Chondrocyte (in vitro differentiated cells): ENCODE results near the gene HEPACAM. TPM values are rescaled to one million over a fixed set of nuclear protein-coding genes. Genes with fewer than 3 reads are reported as not detected.
"Not testable (repeated sequence)": the region's sequence is repeated elsewhere in the genome, so short reads cannot be mapped to it uniquely, and the experiment has no call there.

Experiments used
- DNase-seq: peaks from one replicate; pipeline ENCODE4 v3.0.0; 2021; ENCODE audit warnings: mixed read lengths, low spot score
- H3K27ac Mint-ChIP-seq: one replicate; pipeline ENCODE4 v1.8.0; 2021; ENCODE audit warnings: mild to moderate bottlenecking, moderate library complexity, mixed read lengths; ENCODE audit not compliant: unreplicated experiment
- H3K27me3 Mint-ChIP-seq: 2 replicates; pipeline ENCODE4 v1.8.0; 2021; ENCODE audit warnings: low read depth, mixed read lengths
- H3K36me3 Mint-ChIP-seq: 2 replicates; pipeline ENCODE4 v1.8.0; 2021; ENCODE audit warnings: low read depth, mixed read lengths
- H3K4me1 Mint-ChIP-seq: 2 replicates; pipeline ENCODE4 v1.8.0; 2021; ENCODE audit warnings: low read depth, mild to moderate bottlenecking, mixed read lengths
- H3K4me3 Mint-ChIP-seq: one replicate; pipeline ENCODE4 v1.8.0; 2021; ENCODE audit warnings: mild to moderate bottlenecking, moderate library complexity, mixed read lengths; ENCODE audit not compliant: unreplicated experiment
- H3K9me3 Mint-ChIP-seq: 2 replicates; pipeline ENCODE4 v1.8.0; 2021; ENCODE audit warnings: low read depth, mixed read lengths
- total RNA-seq: library from RNA; stranded (reverse); gene quantifications from 3 replicates; pipeline ENCODE4 v1.2.1, GENCODE V29; 2021
- TF ChIP-seq, protein P1 (sequence below): fragments of 200-600 bp; sonication (generic); IDR thresholded peaks from 2 replicates; pipeline ENCODE4 v1.5.0; 2021; ENCODE audit warnings: antibody characterized with exemption, mild to moderate bottlenecking, moderate library complexity

Gene HEPACAM
- total RNA-seq, 1 donor from 2014 or later: not detected

DNA sequence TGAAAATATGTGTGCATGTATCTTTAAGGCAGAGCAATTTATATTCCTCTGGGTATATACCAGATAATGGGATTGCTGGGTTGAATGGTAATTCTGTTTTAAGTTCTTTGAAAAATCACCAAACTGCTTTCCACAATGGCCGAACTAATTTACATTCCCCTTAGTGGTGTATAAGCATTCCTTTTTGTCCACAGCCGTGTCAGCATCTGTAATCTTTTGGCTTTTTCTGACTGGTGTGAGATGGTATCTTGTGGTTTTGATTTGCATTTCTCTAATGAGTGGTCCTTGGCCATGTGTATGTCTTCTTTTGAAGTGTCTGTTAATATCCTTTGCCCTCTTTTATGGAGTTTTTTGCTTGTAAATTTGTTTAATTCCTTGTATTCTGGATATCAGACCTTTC lies 42.5 kb upstream of the HEPACAM start:
- H3K27me3 Mint-ChIP-seq: no peaks in the 10 kb centered on the region
- DNase-seq: no peak
- H3K36me3 Mint-ChIP-seq: peaks cover 13% of the 10 kb centered on the region
- H3K4me3 Mint-ChIP-seq: no peak overlapping the region
- no peaks in the 10 kb centered on the region for H3K4me1 Mint-ChIP-seq
- TF ChIP-seq, protein P1, sequence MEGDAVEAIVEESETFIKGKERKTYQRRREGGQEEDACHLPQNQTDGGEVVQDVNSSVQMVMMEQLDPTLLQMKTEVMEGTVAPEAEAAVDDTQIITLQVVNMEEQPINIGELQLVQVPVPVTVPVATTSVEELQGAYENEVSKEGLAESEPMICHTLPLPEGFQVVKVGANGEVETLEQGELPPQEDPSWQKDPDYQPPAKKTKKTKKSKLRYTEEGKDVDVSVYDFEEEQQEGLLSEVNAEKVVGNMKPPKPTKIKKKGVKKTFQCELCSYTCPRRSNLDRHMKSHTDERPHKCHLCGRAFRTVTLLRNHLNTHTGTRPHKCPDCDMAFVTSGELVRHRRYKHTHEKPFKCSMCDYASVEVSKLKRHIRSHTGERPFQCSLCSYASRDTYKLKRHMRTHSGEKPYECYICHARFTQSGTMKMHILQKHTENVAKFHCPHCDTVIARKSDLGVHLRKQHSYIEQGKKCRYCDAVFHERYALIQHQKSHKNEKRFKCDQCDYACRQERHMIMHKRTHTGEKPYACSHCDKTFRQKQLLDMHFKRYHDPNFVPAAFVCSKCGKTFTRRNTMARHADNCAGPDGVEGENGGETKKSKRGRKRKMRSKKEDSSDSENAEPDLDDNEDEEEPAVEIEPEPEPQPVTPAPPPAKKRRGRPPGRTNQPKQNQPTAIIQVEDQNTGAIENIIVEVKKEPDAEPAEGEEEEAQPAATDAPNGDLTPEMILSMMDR: no peak
- H3K27ac Mint-ChIP-seq: no peak overlapping the region
- H3K9me3 Mint-ChIP-seq: peaks cover 41% of the 10 kb centered on the region

DNA sequence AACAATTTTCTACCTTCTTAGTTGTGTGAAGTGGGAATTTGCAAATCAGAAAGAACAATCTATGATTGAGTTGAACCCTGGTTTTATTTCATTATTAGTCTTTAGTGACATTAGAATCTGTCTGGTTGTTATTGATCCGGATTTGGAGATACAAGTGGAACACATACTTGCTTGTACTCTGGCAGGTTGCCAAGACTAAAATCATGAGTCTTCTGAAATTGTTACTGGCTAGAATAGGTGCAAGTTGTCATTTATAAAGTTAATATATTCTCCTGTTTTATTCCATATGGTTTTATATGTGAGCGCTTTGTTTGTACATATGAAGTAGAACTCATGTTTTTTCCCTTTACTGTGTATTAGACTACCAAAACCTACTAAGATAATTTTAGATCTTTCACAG lies 41.2 kb upstream of the HEPACAM start:
- H3K27ac Mint-ChIP-seq: no peak overlapping the region
- no peak overlapping the region for H3K4me3 Mint-ChIP-seq
- no peak for DNase-seq
- H3K4me1 Mint-ChIP-seq: no peaks in the 10 kb centered on the region
- TF ChIP-seq, protein P1: no peak
- H3K9me3 Mint-ChIP-seq: peaks cover 28% of the 10 kb centered on the region
- peaks cover 9% of the 10 kb centered on the region for H3K36me3 Mint-ChIP-seq
- H3K27me3 Mint-ChIP-seq: no peaks in the 10 kb centered on the region

DNA sequence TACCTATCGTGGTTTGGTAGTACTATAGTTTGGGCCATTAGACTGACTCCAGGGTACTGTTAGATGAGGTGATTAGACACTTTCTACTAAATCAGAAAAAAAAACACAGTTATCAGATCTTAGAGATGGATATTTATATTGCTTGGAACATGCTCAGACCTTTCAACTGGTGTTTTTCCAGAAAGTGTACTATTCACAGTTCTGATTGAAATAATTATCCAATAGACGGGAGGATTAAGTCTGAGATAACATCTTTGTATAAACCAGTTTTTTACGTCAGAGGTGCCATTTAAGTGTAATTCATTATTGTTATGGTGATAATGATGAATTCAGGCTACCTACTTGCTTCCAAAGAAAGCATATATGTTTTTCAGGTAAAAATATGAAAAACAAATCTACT lies 40.7 kb upstream of the HEPACAM start:
- no peaks in the 10 kb centered on the region for H3K4me1 Mint-ChIP-seq
- no peak overlapping the region for H3K4me3 Mint-ChIP-seq
- no peak overlapping the region for H3K27ac Mint-ChIP-seq
- H3K36me3 Mint-ChIP-seq: peaks cover 8% of the 10 kb centered on the region
- H3K27me3 Mint-ChIP-seq: no peaks in the 10 kb centered on the region
- TF ChIP-seq, protein P1: no peak
- peaks cover 23% of the 10 kb centered on the region for H3K9me3 Mint-ChIP-seq
- DNase-seq: no peak

DNA sequence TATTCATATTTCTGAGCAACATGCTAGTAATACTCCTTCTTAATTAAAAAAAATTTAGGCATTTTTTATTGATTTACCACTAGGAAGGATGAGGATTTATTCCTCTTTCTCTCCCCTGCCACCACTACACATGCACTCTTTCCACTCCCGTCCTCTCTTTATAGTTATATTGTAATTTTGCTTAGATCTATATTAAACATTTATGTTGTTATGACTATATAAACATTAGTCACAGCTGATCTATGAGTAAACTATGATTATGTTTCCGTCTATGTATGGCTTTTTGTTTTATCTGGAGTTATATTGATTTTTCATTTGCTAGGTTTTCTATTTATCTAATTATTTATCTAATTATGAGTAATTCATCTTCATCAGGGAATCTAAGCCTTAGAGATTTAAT lies 36.0 kb upstream of the HEPACAM start:
- Mint-ChIP-seq H3K4me3 (no peak overlapping the region), H3K4me1 (no peaks in the 10 kb centered on the region), H3K27ac (no peak overlapping the region), H3K9me3 (no peaks in the 10 kb centered on the region), H3K36me3 (peaks cover 1% of the 10 kb centered on the region), H3K27me3 (no peaks in the 10 kb centered on the region)
- DNase-seq: no peak
- TF ChIP-seq, protein P1: no peak

DNA sequence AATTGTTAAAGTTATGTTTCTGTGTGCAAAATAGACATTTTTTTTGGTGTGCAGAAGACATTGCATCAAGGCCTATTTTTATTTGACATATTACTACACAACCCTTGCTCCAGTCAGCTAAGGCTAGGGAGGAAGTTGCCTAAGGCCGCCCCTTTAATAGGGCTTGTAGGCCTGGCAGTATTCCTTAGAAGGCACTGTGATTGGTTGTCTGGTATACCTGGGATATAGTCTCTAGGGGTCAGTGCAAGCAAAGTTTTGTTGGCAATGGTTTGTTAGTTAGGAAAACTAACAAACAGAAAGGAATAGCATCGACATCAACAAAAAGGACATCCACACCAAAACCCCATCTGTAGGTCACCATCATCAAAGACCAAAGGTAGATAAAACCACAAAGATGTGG lies 35.1 kb upstream of the HEPACAM start:
- Mint-ChIP-seq H3K36me3 (peaks cover 1% of the 10 kb centered on the region), H3K9me3 (no peaks in the 10 kb centered on the region), H3K27ac (no peak overlapping the region), H3K4me1 (no peaks in the 10 kb centered on the region), H3K27me3 (no peaks in the 10 kb centered on the region), H3K4me3 (no peak overlapping the region)
- TF ChIP-seq, protein P1: peak; percentile 43
- no peak for DNase-seq

DNA sequence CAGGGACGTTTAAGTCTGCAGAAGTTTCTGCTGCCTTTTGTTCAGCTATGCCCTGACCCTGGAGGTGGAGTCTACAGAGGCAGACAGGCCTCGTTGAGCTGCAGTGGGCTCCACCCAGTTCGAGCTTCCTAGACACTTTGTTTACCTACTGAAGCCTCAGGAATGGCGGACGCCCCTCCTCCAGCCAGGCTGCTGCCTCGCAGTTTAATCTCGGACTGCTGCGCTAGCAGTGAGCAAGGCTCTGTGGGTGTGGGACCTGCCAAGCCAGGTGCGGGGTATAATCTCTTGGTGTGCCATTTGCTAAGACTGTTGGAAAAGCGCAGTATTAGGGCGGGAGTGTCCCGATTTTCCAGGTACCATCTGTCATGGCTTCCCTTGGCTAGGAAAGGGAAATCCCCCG lies 32.4 kb upstream of the HEPACAM start:
- H3K4me1 Mint-ChIP-seq: not testable (repeated sequence)

More for the DNA sequence above, 32.4 kb upstream of the HEPACAM start:
- H3K4me3 Mint-ChIP-seq, H3K36me3 Mint-ChIP-seq, H3K9me3 Mint-ChIP-seq, H3K27me3 Mint-ChIP-seq, H3K27ac Mint-ChIP-seq: not testable (repeated sequence)
- DNase-seq: peak; percentile 71
